ENCODE data around the gene NME9. TPM values are rescaled to one million over a fixed set of nuclear protein-coding genes. Genes with fewer than 3 reads are reported as not detected.

The NME9 gene
- total and polyA plus RNA-seq, 11 donors: not detected

DNA sequence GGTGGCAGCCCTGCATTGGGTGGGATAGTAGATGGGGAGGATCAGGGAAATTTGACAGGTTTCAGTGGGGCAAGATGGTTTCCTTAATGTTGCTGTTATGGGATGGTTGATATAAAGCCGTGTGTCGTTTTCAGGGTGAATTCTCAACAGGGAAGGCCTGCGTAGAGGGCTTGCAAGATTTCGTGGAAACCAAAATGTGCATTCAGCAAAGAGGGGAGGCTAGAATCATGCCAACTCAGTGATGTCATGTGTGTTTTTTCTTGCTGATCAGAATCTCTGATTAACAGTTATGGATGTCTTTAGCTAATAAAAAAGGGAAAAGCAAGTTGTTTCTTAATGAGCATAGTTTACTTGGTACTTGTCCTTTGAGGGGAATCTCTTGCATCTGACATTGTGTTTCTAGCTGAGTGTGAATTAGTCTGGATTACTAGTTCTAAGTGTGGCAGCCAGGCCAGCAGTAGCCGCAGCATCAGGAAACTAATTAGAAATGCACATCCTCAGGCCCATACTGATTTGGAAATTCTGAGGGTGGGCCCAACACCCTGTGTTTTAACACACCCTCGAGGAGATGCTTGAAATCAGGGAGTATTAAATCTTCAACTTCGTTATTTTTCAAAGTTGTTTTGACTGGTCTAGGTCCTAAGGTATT is 43.6 kb upstream of the NME9 start:
- intact Hi-C loops (cut with DNase I): no loop called here
- H3K27me3 ChIP-seq: no peaks in the 10 kb centered on the region
- no peak for TF ChIP-seq POLR2A (IDR thresholded peaks at IDR 0.05)
- TF ChIP-seq, protein P1, sequence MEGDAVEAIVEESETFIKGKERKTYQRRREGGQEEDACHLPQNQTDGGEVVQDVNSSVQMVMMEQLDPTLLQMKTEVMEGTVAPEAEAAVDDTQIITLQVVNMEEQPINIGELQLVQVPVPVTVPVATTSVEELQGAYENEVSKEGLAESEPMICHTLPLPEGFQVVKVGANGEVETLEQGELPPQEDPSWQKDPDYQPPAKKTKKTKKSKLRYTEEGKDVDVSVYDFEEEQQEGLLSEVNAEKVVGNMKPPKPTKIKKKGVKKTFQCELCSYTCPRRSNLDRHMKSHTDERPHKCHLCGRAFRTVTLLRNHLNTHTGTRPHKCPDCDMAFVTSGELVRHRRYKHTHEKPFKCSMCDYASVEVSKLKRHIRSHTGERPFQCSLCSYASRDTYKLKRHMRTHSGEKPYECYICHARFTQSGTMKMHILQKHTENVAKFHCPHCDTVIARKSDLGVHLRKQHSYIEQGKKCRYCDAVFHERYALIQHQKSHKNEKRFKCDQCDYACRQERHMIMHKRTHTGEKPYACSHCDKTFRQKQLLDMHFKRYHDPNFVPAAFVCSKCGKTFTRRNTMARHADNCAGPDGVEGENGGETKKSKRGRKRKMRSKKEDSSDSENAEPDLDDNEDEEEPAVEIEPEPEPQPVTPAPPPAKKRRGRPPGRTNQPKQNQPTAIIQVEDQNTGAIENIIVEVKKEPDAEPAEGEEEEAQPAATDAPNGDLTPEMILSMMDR (IDR thresholded peaks at IDR 0.05): no peak
- DNase-seq (no peak), ATAC-seq (no peak)
- H3K9me3 ChIP-seq: no peaks in the 10 kb centered on the region
- peak overlapping the region in 9 of 12 donors; percentile 65 to 96 (median 89) for H3K27ac ChIP-seq
- no peak overlapping the region for H3K4me3 ChIP-seq
- 84 to 90% (median 86%) methylated on average over 7 of the region's 7 CpGs for WGBS, 4 donors
- H3K36me3 ChIP-seq: peaks cover 0 to 33% (median 19%) of the 10 kb centered on the region in 9 donors
- peaks cover 3 to 93% (median 49%) of the 10 kb centered on the region in 12 donors for H3K4me1 ChIP-seq

DNA sequence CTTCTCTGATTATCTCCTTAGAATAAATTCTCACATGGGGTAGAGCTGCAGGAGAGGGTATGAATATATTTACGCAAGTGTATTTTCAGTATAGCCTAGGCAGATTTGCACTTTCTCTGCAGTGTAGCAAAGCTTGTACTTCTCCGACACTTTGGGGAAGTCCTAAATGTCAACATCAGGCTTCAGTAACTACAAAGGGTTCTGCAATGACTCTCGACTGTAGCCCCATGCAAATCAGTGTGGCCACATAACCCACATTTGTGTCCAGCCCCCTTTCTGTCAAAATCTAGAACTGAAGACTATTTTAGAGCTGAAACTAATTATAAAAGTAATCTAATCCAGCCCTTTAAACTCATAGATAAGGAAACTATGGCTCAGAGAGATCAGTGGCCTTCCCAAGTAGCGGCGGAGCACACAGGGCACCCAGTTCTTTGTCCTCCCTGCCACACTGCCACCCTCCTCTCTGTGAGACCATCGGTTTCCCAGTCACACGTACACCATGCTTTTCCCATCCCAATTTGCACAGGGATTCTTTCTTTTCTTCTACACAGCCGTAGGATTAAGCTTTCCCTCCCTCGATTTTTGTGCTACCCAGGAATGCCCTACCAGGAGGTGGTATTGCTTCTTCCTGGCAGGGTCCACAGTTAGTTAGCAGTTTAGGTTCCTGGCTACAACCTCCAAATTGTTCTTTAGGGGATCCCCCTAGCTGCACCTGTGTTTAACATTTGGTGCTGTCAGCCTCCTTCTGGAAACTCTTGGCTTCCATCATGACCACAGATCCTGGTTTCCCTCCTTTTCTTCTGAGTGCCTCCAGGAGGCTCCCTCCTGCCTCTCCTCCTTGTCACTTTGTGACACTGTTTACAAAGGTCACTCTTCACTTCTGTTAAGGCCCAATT is 41.7 kb upstream of the NME9 start:
- TF ChIP-seq, protein P1 (IDR thresholded peaks at IDR 0.05): peak in 1 of 12 donors; percentile 3
- no peak for TF ChIP-seq POLR2A (IDR thresholded peaks at IDR 0.05)
- WGBS, 4 donors: 60 to 70% (median 64%) methylated on average over 9 of the region's 9 CpGs
- Histone ChIP-seq H3K4me1 (peaks cover 12 to 93% (median 63%) of the 10 kb centered on the region in 12 donors), H3K4me3 (no peak overlapping the region), H3K27ac (peak overlapping the region; percentile 12 to 96 (median 87)), H3K36me3 (peaks cover 0 to 21% (median 15%) of the 10 kb centered on the region in 9 donors), H3K27me3 (no peaks in the 10 kb centered on the region), H3K9me3 (no peaks in the 10 kb centered on the region)
- intact Hi-C loops (cut with DNase I): no loop called here
- DNase-seq (no peak), ATAC-seq (no peak)

DNA sequence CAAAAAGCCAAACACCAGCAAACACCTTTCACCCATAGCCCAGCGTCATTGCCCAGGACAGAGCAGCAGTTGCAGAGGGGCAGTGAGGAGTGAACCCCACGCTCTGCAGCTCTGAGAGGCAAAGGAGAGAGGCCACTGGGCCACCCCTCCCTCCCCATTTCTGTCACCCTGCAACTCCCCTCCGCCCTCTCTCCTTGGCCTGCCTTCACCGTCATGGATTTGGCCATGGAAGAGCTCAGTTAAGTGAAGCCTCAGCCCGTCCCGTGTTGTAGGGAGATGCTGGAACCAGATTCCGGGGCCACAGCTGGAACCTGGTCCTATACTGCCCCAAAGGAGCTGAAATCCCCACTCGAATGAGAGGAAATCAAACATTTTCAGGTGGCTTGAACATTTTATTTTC is 40.7 kb upstream of the NME9 start:
- Histone ChIP-seq H3K27me3 (no peaks in the 10 kb centered on the region), H3K36me3 (peaks cover 0 to 18% (median 7%) of the 10 kb centered on the region in 9 donors), H3K4me3 (no peak overlapping the region), H3K9me3 (no peaks in the 10 kb centered on the region), H3K27ac (peak overlapping the region; percentile 35 to 96 (median 87)), H3K4me1 (peaks cover 14 to 94% (median 70%) of the 10 kb centered on the region in 12 donors)
- WGBS, 4 donors: 68 to 83% (median 76%) methylated on average over 8 of the region's 8 CpGs
- ATAC-seq (no peak), DNase-seq (no peak)
- intact Hi-C loops (cut with DNase I): no loop called here
- TF ChIP-seq, protein P1 (IDR thresholded peaks at IDR 0.05): no peak
- no peak for TF ChIP-seq POLR2A (IDR thresholded peaks at IDR 0.05)
